Endometrium (tissue), 2 donors: ENCODE measurements around the gene ENDOD1.
A peak's percentile ranks its signal among the peaks of the same experiment; 100 is the strongest.

Experiments used
- FAIRE-seq: peaks from 2 replicates; lab custom pipeline; 2012; peaks lifted over from hg19 to GRCh38; lab: Jason Lieb, UNC
- donor health status: control.
- donor health status: control.

ENDOD1 gene

DNA sequence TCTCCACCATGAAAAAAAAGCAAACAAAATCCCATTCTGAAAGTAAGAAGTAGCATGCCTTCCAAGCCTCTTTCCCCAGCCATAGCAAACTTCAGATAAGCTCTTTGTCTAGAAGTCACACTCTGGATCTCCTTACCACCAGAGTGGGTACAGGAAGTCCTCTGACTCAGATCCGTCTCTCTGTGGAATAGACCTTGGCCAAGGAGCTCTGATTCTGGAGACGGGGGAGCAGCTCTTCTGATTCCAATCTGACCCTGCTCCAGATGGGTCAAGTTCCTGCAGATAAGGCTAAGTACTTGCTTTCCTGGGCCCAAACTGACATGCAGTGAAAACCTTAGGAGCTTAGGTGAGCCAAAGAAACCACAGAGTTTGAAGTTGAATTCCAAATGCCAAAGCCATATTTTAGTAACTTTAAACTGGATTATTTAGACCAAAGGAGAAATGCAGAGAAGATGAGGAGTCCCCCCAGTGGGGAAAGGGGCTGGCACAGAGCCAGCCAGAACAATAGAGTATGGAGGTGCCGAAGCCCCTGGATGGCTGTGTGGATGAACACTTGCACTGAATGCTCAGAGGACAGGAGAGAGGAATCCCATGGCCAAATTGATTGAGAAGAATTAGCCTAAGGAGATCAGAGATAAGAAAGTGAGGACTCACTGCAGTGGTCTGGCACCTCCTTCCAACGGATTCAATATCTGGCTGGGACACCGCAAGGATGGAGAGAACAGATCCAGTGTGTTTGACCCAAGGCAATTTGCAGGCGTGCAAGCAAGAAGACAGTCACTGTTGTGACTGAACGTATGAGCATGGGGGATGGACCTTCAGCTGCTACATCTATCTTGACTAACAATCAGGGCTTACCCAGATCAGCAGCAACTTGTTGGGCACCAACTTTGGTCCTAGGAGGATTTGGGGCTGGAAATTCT lies 54.9 kb downstream of the ENDOD1 start:
- no peak for FAIRE-seq

DNA sequence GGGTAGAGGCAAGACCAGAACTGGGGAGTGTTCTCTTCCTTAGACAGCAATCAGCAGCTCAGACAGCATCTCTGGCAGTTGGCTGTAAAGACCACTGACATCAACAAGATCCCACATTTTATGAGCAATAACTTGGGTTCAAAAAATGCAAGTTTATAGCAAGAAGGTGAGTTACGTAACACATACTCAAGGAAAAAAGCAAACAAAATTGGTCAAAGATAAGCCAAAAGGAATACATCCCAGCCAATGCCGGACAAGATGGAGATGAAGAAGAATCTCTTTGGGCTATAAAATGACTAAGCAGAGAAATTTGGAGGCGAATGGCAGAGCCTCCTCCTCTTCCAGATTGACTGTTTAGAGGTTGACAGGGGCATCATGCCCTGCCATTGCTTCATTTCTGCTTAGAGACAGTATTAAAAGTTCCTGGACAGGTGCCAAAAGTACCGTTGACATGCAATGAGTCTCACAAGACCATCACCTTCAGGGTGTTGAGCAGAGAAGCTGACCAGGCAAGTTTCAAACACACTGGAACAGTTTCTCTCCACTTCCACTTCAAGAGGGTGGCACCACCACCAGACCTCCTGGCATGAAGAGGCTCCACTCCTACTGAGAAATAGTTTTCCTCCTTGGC lies 55.9 kb downstream of the ENDOD1 start:
- FAIRE-seq, result no peak

DNA sequence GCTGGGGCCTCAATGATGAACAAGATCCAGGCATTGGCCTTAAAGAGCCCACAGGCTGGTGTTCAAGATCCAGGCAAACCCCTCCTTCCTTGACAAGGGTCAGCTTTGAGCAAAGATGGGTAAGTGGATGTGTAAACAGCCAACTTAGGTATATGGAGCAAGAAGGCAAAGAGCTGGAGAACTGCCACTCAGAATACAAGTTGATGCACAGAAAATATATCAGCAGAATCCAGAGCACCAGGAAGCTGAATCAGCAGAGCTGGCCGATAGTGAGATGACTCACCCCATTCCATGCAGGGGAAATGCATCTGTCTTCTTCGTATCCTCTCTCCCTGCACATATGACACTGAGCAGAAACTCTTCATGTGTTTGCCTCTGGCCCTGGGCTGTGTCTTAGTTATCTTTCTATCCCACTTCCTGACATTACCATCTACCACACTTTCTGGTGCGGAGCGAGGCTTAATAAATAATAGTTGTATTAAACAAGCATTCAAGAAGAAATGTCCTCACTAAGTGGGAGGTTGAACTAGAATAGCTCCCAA lies 57.8 kb downstream of the ENDOD1 start:
- FAIRE-seq, result no peak

DNA sequence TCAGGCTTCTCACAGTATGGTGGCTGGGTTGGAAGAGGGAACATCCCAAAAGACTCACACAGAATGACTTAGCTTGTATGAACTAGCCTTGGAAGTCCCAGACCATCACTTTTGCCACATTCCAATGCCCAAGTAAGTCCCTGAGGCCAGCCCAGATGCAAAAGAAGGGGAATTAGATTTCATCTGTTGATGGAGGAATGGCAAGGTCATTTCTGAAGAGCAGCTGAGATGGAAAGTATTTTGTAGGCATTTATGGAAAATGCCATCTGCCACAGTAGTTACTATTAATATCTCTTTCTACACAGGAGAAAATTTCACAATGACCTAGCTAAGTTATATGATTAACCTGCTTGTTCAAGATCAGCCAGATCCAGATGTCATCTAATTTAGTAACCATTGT lies 58.8 kb downstream of the ENDOD1 start:
- no peak for FAIRE-seq

DNA sequence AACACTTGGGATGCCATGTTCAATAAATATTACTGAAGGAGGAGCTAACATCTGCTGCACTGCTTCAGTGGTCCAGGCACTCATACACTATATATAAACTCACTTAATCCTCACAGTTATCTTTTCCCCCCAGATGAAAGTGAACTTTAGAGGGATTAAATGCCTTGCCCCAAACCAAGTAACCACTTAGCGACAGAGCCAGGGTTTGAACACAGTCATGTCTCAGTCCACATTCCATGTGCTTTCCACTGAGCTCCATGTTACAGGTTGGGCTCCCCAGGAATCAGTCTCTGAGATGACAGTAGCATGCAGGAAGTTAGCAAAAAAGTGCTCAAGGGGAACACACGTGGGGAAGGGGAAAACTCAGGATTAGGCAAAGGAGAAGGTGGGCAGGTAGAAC lies 59.3 kb downstream of the ENDOD1 start:
- FAIRE-seq, result no peak

DNA sequence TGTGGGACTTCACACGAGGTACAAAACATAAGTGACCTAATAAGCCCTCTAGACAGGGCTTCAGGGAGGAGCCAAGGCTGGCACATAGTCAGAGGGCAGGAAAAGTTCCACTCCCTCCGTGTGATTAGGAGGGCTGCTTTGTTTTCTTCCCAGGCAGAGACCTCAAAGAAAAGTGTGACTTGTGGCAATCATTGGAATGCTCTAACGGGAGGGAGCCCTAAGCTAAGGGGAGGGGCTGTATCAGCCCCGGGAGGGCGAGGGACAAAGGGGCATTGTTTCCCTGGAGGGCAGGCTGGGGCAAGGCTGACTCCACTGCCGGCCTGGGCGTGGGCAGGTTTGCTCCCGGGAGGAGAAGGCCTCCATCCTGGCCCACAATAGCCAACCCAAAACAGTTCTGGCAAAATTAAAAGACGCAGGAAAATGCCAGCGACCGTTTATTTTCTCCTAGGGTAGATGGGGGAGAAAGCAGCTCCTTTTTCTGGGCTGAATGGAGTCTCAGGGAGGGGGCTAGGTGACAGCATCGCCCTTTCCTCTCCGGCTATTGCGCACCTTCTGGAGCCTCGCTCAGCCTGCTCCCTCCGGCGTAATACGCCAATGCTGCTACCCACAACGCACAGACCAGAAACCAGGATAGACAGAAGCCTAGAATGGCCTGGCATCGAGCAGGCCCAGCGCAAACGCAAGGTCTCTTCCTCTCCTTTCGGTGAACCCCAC lies 60.2 kb downstream of the ENDOD1 start:
- FAIRE-seq, result no peak

DNA sequence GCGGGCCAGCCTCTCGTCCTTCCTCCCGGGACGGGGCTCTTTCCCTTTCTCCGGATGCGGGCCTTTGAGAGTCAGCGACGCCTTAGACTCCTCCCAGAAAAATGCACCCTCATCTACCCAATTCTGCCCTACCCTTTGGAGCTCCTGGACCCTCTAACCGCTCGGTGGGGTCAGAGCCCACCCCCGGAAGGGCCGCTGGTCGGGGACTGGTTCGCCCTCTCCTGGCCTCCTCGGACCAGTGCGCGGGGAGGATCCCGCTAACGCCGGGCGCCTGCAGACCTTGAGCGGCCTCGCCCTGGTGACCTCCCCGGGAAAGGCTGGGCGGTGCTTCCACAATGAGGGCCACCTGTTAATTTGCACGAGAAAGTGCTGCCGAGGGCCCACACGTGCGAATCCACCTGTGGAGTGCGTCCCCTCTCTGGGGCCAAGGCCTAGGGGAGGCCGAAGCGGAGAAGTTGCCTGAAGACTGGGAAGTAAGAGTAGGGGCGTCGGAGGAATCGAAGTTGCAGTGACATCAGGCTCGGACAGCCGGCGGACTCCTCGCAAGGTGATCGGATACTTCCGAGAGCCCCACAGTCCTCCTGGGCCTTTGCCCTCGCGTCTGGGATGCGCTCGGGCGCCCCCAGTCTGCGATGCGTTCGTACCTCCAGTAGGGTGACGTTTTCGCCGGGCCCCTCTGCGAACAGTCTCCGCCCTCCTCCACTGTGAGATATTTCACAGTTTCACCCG lies 61.5 kb downstream of the ENDOD1 start:
- peak; percentile 63 for FAIRE-seq

DNA sequence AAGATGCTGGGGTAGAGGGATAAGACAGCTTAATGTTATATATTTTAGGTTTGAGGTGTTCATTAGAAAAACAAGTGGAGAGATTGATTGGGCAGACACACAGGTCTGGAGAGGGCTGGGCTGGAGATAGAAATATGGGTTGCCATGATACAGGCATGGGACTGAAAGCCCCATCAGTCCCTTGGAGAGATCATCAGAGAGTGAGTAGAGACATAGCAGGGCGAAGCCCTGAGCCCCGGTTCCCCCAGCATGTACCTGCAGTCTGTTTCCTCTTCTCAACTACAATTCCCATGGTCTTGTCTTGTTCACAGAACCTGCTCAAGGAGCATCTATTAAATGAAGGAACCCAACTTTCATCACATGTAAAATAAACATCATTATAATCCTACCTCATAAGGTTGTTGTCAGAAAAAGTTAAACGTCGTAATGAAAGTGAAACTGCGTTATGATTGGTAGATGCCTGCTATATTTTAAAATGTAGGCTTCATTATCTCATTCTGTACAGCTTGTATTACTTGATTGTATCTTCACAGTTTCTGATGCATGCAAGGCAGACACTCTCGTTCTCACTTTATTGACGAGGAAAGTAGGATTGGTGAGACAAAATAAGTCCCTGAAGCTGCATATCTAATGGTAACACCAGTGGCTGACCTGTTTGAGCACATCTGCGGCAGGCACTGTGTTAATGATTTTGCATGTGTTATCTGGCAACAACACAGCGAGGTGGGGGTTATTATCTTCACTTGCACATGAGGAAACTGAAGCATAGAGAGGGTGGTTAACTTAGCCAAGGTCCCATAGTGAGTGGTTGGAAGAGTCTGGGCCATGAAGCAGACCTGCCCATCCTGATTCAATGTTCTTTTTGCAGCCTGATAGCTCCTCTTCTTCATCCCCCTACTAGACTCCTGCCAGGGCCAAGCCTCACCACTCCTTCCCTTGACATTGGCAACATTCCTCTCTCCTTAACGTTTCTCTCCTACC lies 63.5 kb downstream of the ENDOD1 start:
- no peak for FAIRE-seq

DNA sequence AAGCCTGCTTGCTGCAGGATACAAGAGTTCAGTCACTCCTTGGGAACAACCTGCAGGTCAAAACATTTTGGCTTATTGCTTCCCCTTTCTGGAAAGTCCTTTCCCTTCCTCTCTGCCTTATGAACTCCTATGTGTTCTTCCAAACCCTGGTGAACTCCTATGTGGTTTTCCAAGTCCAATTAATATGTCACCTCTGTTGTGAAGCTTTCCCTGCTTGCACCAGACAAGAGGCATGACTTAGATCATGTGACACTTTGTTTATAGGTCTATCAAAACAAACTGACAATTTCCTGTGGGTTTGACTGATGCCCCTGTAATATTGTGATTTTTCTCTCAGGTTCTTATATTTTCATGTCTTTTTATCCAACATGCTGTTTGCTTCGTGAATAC lies 64.2 kb downstream of the ENDOD1 start:
- no peak for FAIRE-seq

DNA sequence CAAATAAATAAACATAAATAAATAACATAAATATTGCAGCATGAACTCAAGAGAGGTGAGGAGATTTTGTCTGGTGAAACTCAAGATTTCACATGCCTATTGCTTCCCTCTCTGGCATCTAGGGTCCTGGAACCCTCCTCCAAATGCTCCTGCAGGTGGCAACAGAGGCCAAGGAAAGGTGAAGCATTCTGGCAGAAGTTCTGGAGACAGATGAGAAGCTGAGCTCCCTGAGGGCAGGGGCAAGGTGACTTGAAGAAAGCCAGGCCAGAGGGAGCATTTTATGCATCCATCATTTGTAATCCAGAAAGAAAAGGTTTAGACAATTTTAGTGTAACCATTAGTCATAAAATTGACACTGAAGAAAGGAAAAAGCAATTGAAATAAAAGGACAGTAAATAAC lies 64.9 kb downstream of the ENDOD1 start:
- no peak for FAIRE-seq

DNA sequence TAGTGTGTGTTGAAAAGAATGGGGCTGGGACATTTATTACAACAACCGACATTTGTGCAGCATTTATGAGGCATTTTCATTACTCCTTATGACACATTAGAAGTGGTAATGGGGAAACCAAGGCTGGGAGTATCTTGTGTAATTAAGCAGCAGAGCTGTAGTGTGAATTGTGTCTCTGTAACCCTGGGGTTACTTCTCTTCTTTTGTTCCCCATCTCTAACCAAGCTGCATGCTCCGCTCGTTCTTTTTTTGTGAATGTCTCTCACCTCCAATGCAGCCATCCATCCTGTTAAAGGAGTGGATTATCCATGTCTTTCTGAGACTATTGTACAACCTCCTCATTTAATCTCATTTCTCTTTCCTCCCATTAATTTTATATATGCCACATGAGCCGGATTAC lies 65.7 kb downstream of the ENDOD1 start:
- no peak for FAIRE-seq

DNA sequence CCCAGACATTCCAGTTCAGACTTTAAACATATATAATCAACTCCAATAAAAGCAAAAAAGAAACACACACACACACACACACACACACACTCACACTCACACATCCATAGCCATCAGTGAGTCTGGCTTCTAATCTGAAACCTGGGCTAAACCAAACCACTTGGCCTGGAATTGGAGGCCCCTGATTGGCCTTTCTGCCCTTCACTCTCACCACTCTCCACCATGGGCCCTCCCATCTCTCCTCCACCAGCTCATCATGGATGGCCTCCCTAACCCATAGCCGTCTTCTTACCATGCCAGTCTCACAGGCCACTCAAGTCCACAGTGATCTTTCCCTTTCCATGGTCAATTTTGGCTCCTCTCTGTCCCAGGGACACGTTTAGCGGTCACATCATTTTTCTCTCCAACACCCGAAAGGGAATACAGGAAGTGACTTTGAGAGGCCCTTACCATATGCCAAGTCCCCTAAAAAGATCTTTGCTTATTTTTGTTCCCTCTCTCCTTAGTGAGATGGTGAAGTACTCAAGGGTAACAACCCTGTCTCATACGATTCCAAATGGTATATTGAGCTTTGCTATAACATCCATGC lies 66.6 kb downstream of the ENDOD1 start:
- FAIRE-seq, result no peak

DNA sequence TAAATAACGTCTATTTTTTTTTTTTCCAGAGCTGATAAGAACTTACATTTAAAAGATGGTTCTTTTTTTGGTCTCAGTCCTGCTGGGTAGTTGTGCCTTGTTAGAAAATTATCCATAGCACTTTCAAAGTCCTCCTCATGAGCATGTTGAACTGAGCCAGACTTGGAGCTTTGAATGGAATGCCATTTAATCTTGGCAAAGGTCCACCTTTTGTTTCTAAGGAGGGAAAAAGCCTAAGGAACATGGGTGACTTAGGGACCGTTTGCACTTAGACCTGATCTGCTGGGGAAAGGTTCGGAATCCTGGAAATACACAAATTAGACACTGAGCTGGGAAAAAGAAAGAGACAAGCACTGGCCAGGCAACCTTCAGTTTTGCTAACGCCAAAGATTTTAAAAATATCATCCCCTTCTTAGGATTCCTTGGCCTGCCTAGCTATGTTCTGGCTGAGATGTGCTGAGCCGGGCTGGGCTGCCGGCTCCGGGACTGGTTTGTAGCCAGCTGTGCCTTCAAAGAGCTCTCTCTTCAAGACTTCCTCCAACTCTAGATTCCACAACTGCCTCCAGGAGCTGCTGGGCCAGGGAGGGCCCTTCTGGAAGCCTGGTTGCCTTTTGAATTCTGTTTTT lies 67.4 kb downstream of the ENDOD1 start:
- FAIRE-seq, result no peak

DNA sequence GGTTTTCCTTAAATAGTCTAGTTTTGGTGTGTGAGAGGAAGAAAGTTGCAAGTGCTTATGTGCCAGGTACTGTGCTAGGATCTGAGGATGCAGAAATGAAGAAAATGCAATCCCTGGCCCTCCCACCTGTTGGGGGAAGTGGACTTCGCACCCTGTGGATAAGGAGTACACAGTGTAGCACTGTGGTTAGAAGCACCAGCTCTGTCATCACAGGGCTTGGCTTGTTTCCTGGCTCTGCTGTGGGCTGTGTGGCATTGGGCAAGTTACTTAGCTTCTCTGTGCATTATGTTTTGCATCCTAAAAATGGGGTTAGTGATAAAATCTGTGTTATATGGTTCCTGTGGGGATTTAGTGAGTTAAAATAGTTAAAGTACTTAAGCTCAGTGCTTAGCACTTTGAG lies 68.2 kb downstream of the ENDOD1 start:
- FAIRE-seq, result no peak

DNA sequence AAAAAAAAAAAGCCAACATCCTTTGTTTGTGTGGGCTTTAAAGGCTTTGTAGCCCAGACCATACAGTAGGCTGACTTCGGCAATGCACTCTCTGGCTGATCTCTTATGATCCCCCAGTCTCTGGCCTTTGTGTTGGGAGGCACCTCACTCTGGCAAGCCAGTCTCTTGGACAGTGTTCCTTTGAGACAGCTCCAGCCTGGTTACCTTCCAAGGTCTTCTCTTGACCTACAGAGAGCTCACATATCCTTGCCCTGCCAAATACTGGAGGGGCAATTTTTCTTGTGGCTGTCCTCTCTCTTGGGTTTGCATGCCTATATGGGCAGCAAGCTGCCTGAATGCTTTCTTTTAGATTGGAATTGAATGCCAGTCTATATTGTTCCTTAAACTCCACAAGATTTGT lies 71.6 kb downstream of the ENDOD1 start:
- no peak for FAIRE-seq

DNA sequence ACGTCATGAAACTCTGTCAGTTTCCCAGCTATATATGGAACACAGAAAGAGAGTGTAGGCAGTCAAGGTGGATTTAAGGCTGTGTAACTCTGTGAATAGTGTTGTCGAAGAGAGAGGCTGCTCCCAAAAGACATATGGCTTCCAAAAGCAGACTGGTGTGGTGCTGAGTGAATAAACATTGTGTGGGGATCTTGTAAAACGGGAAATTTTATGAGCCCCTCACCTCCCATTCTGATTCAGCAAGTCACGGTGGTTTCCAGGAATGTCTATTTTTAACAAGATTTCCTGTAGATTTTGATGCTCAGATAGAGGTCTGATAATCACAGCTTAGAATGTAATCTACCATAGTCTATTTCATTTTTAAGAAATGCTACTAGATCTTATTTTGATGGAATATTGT lies 73.5 kb downstream of the ENDOD1 start:
- no peak for FAIRE-seq

DNA sequence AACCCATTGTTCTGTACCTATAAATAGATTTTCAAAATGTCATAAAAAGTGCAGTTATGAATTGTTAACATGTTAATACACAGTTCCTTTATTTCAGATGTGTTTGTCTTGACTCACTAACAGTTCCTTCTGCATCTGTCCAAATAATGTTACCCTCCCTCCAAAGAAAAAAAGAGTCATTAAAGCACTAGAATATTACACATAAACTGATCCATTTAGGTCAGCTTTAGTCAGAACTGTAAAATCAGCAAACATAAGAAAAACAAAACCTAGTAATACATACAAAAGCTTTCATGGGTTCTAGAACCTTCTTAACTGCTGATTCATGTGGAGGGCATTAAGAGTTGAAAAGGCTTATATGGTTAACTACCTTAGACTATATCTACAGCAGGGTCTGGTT lies 76.0 kb downstream of the ENDOD1 start:
- FAIRE-seq, result no peak

DNA sequence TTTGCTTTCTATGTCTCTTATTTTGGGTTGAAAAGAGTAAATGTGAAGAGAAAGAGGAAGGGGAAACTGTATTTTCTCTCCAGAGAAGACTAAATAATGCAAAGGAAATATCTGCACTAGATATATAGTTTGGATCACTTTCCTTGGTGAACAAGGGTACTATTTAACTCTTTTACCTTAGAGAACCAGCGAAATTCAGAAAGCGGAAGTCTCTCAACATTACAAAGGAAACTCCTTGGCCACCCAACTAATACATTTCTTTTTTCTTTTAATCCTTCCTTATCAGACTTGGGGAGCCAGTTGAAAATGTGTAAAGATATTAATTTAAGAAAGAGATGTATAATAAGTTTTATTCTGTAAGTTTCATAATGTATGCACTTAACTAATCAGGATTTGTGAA lies 77.1 kb downstream of the ENDOD1 start:
- no peak for FAIRE-seq

DNA sequence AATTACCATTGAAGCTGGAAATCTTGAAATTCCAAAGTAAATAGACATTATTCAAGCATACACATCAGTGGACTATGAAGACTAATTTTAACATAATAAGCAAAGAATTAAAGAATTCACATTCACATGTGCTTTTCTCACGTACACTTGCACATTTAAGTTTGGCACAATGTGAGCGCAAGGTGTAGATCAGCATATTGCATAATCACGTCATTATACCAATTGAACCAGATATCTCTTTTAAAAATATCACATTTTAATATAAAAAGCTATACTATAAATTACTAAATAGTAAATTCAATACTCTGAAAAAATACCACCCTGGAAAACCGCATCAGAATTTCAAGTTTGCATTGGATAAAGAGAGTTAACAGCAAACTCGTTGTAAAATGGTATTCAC lies 80.6 kb downstream of the ENDOD1 start:
- FAIRE-seq, result no peak

DNA sequence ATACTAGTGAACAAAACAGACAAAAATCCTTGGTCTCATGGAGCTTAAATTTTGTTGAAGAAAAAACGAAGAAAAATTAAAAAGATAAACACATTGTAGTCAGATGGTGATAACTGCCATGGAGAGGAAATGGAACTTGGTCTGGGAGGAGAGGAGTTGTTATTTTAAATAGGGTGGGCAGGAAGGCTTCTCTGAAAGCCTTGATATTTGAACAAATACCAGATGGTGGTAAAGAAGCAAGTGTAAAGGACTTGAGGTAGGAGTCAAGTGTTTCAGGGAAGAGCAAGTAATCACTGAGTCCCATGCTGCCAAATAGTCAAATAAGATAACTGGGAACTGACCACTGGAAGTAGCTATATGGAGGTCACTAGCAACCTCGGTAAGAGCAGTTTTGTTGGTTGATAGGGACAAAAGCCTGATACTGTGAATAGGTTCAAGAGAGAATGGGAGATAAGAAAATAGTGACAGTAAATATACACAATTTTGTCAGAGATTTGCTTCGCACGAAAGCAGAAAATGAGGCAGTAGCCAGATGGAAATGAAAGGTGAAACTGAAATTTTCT lies 86.3 kb downstream of the ENDOD1 start:
- FAIRE-seq, result no peak
